SK-N-SH (cell line): ENCODE data around the gene ARHGAP21. TPM values are rescaled to one million over a fixed set of nuclear protein-coding genes. Genes with fewer than 3 reads are reported as not detected.

ENCODE experiments used
- CTCF ChIA-PET: fragments of 300-600, 350-600 bp; formaldehyde crosslinking; extraction: SDS; loops from one replicate; lab custom pipeline; 2021; lab: Yijun Ruan, JAX
- POLR2A ChIA-PET: fragments of 350-600 bp; sonication (Branson Sonifier 250); formaldehyde crosslinking; extraction: SDS; loops from one replicate; lab custom pipeline; 2020; ENCODE audit warnings: antibody characterized with exemption, inconsistent platforms; lab: Yijun Ruan, JAX
- DNase-seq: peaks from one replicate; pipeline ENCODE4 v3.0.0; 2012
- H2AFZ ChIP-seq: fragments of 200-600 bp; sonication (generic); 2 replicates; pipeline ENCODE4 v1.8.1; 2016; ENCODE audit warnings: antibody characterized with exemption, mild to moderate bottlenecking, low read depth
- H3F3A ChIP-seq: fragments of 200-600 bp; sonication (generic); replicated peaks from 2 replicates; pipeline ENCODE3; 2016; ENCODE audit warnings: antibody characterized with exemption, mild to moderate bottlenecking; ENCODE audit not compliant: insufficient read depth
- H3K27ac ChIP-seq, 2 experiments: fragments of 200-500 bp in 1 of 2; fragments of 200-600 bp in 1 of 2; sonication (Bioruptor generic) in 1 of 2; sonication (generic), shearing (Covaris generic) in 1 of 2; 2 replicates each; pipeline versions ENCODE4 v1.5.1 to v1.6.1; 2014 to 2016; ENCODE audit warnings: low read depth in 2 of 2, inconsistent platforms in 1 of 2, low read length in 1 of 2, mild to moderate bottlenecking in 1 of 2, mixed read lengths in 1 of 2
- H3K27me3 ChIP-seq: fragments of 200-600 bp; sonication (generic), shearing (Covaris generic); 2 replicates; pipeline ENCODE4 v1.6.1; 2016; ENCODE audit warnings: mixed run types; ENCODE audit not compliant: insufficient read depth
- H3K36me3 ChIP-seq, 2 experiments: fragments of 200-500 bp in 1 of 2; fragments of 200-600 bp in 1 of 2; sonication (Bioruptor generic) in 1 of 2; sonication (generic) in 1 of 2; replicated peaks in 1 of 2; 2 replicates each; pipeline versions ENCODE3 to v1.5.1; 2014 to 2016; ENCODE audit warnings: low read length in 1 of 2, mild to moderate bottlenecking in 1 of 2; ENCODE audit not compliant: insufficient read depth in 2 of 2, control insufficient read depth in 1 of 2
- H3K4me1 ChIP-seq, 2 experiments: fragments of 200-500 bp in 1 of 2; fragments of 200-600 bp in 1 of 2; sonication (Bioruptor generic) in 1 of 2; sonication (generic), shearing (Covaris generic) in 1 of 2; 2 replicates each; pipeline versions ENCODE4 v1.5.1 to v1.6.1; 2014 to 2016; ENCODE audit warnings: low read depth in 1 of 2, low read length in 1 of 2, mixed run types in 1 of 2; ENCODE audit not compliant: insufficient read depth in 2 of 2, control insufficient read depth in 1 of 2
- H3K4me2 ChIP-seq: fragments of 200-600 bp; sonication (generic), shearing (Covaris generic); 2 replicates; pipeline ENCODE4 v1.6.1; 2017; ENCODE audit warnings: mixed run types
- H3K4me3 ChIP-seq, 2 experiments: fragments of 200-500 bp in 1 of 2; fragments of 200-600 bp in 1 of 2; sonication (Bioruptor generic) in 1 of 2; sonication (generic), shearing (Covaris generic) in 1 of 2; 2 replicates each; pipeline versions ENCODE4 v1.5.1 to v1.8.1; 2014 to 2016; ENCODE audit warnings: low read depth in 2 of 2, inconsistent platforms in 1 of 2, low read length in 1 of 2, mild to moderate bottlenecking in 1 of 2, mixed read lengths in 1 of 2, moderate library complexity in 1 of 2
- H3K79me2 ChIP-seq: fragments of 200-600 bp; sonication (generic); 2 replicates; pipeline ENCODE4 v1.8.1; 2017; ENCODE audit warnings: mild to moderate bottlenecking; ENCODE audit not compliant: insufficient read depth
- H3K9ac ChIP-seq: fragments of 200-600 bp; sonication (generic); 2 replicates; pipeline ENCODE4 v1.6.1; 2017; ENCODE audit warnings: mixed run types
- H3K9me2 ChIP-seq: fragments of 200-600 bp; sonication (generic); 2 replicates; pipeline ENCODE4 v1.6.1; 2017; ENCODE audit warnings: mixed run types
- H3K9me3 ChIP-seq: fragments of 200-600 bp; sonication (generic); 2 replicates; pipeline ENCODE4 v1.6.1; 2017; ENCODE audit warnings: mixed run types, mild to moderate bottlenecking, moderate library complexity
- H4K20me1 ChIP-seq: fragments of 200-600 bp; sonication (generic); 2 replicates; pipeline ENCODE4 v1.6.1; 2017; ENCODE audit warnings: mild to moderate bottlenecking, mixed run types; ENCODE audit not compliant: insufficient read depth
- CHD2 ChIP-seq: fragments of 150-350 bp; IDR thresholded peaks from 2 replicates; pipeline ENCODE4 v1.6.1; 2018; ENCODE audit warnings: low read length; ENCODE audit not compliant: partially characterized antibody
- CTCF ChIP-seq: fragments of 200-600 bp; sonication (generic); IDR thresholded peaks from 2 replicates; pipeline ENCODE4 v1.6.1; 2017; ENCODE audit warnings: antibody characterized with exemption, mild to moderate bottlenecking, moderate library complexity
- ELF1 ChIP-seq: IDR thresholded peaks from 2 replicates; pipeline ENCODE4 v1.4.0; 2012
- EZH2phosphoT487 ChIP-seq: fragments of 200-600 bp; sonication (generic); IDR thresholded peaks from 2 replicates; pipeline ENCODE4 v1.6.1; 2017; ENCODE audit warnings: low read depth, mixed run types, mild to moderate bottlenecking, antibody characterized with exemption, moderate library complexity, borderline replicate concordance
- FOSL2 ChIP-seq: IDR thresholded peaks from 2 replicates; pipeline ENCODE4 v1.4.0; 2012; ENCODE audit warnings: low read depth, mild to moderate bottlenecking, moderate library complexity, borderline replicate concordance
- FOXJ3 ChIP-seq: sonication (generic); formaldehyde crosslinking; IDR thresholded peaks from 2 replicates; pipeline ENCODE4 v1.5.1; 2020; ENCODE audit warnings: mild to moderate bottlenecking, missing genetic modification reagents
- GATA2 ChIP-seq: sonication (generic); formaldehyde crosslinking; IDR thresholded peaks from 2 replicates; pipeline ENCODE4 v1.5.0; 2020; ENCODE audit warnings: mild to moderate bottlenecking, missing genetic modification reagents
- JUND ChIP-seq: IDR thresholded peaks from 2 replicates; pipeline ENCODE4 v1.4.0; 2012
- MAX ChIP-seq: IDR thresholded peaks from 2 replicates; pipeline ENCODE4 v1.4.0; 2012; ENCODE audit warnings: low read depth
- MEF2A ChIP-seq: IDR thresholded peaks from 2 replicates; pipeline ENCODE4 v1.4.0; 2012; ENCODE audit warnings: low read depth, borderline replicate concordance
- NRF1 ChIP-seq: IDR thresholded peaks from 2 replicates; pipeline ENCODE4 v1.6.1; 2012; ENCODE audit warnings: low read depth, mild to moderate bottlenecking, low read length
- RAD21 ChIP-seq: IDR thresholded peaks from 2 replicates; pipeline ENCODE4 v1.6.1; 2012; ENCODE audit warnings: mild to moderate bottlenecking, low read length
- RCOR1 ChIP-seq: fragments of 150-350 bp; IDR thresholded peaks from 2 replicates; pipeline ENCODE4 v1.6.1; 2017; ENCODE audit warnings: antibody characterized with exemption, low read length
- REST ChIP-seq: IDR thresholded peaks from 2 replicates; pipeline ENCODE4 v1.6.1; 2012; ENCODE audit warnings: mild to moderate bottlenecking, low read depth, low read length, moderate library complexity
- RFX5 ChIP-seq: IDR thresholded peaks from 2 replicates; pipeline ENCODE4 v1.6.1; 2012; ENCODE audit warnings: mild to moderate bottlenecking, improper control_type of control experiment, low read length
- SIN3A ChIP-seq: IDR thresholded peaks from 2 replicates; pipeline ENCODE4 v1.6.1; 2012; ENCODE audit warnings: low read depth, mild to moderate bottlenecking, low read length, moderate library complexity, borderline replicate concordance
- SMC3 ChIP-seq: IDR thresholded peaks from 2 replicates; pipeline ENCODE4 v1.6.1; 2012; ENCODE audit warnings: low read depth, low read length, improper control_type of control experiment
- TAF1 ChIP-seq: IDR thresholded peaks from 2 replicates; pipeline ENCODE4 v1.6.1; 2012; ENCODE audit warnings: low read depth, mild to moderate bottlenecking, low read length, moderate library complexity, borderline replicate concordance
- TCF12 ChIP-seq: IDR thresholded peaks from 2 replicates; pipeline ENCODE4 v1.4.0; 2012
- TEAD4 ChIP-seq: IDR thresholded peaks from 2 replicates; pipeline ENCODE4 v1.4.0; 2012; ENCODE audit warnings: mild to moderate bottlenecking, borderline replicate concordance; ENCODE audit not compliant: insufficient read depth
- USF2 ChIP-seq: fragments of 150-350 bp; IDR thresholded peaks from 2 replicates; pipeline ENCODE4 v1.6.1; 2017; ENCODE audit warnings: antibody characterized with exemption, low read length, low read depth, borderline replicate concordance
- whole genome bisulfite sequencing: methylation state at CpG from one replicate; pipeline ENCODE4 v1.1.6; 2017; ENCODE audit warnings: low lambda C conversion rate; 5-methylcytosine and 5-hydroxymethylcytosine counted together
- polyA plus RNA-seq, 3 experiments: library from polyadenylated mRNA; depleted of rRNA; stranded (reverse); fragments of >200 nt; gene quantifications; 2 replicates each; pipeline ENCODE4 v1.2.3, GENCODE V29; 2012

The ARHGAP21 gene
- polyA plus RNA-seq, 1 of the 3 experiments (the other 2 are of a cell fraction) = 27.8 TPM

GRCh38 chr10:24642921-24643678, 80.6 kb downstream of the ARHGAP21 start:
- ChIA-PET POLR2A (no interaction called here), CTCF (interaction anchor here (0.6 to 3.0 kb wide), 34 partner anchors 9 to 462 kb away, joined by 3 to 32 read pairs (median 4); partner anchors contain the start of genes ENKUR, PRTFDC1 and THNSL1)
- no peak overlapping the region for H3K9ac ChIP-seq
- peak; percentile 60 for DNase-seq
- no peaks in the 10 kb centered on the region for H3K9me3 ChIP-seq
- H3F3A ChIP-seq = no peaks in the 10 kb centered on the region
- peaks cover 0 to 4% of the 10 kb centered on the region in 2 experiments; a peak in 2 of 4 replicates for H3K4me1 ChIP-seq
- H2AFZ ChIP-seq = no peak overlapping the region
- no peak overlapping the region for H3K4me3 ChIP-seq
- TF ChIP-seq MEF2A (no peak), JUND (peak; percentile 48), NRF1 (no peak), RCOR1 (no peak), SIN3A (no peak), GATA2 (CRISPR knock-in tag) (no peak), CHD2 (no peak), TAF1 (no peak), TEAD4 (no peak), TCF12 (0 out of 2 replicates have a peak, but pooled peaks have one; percentile 11), FOSL2 (peak; percentile 41; the same call in 1 of the 2 replicates), RFX5 (no peak), ELF1 (no peak), RAD21 (peak; percentile 94), EZH2phosphoT487 (no peak), CTCF (peak; percentile 85), SMC3 (peak; percentile 91)
- 42% methylated on average over 6 of the region's 6 CpGs for WGBS
- H3K36me3 ChIP-seq = peaks cover 0 to 8% of the 10 kb centered on the region in 2 experiments
- H3K27me3 ChIP-seq = no peaks in the 10 kb centered on the region
- H4K20me1 ChIP-seq = no peaks in the 10 kb centered on the region
- peak overlapping the region; percentile 18 for H3K4me2 ChIP-seq
- no peaks in the 10 kb centered on the region for H3K9me2 ChIP-seq
- peak overlapping the region in 1 of 2 experiments; percentile 27; a peak in 1 of 4 replicates for H3K27ac ChIP-seq
- H3K79me2 ChIP-seq = peaks cover 45% of the 10 kb centered on the region

GRCh38 chr10:24639124-24639523, 84.6 kb downstream of the ARHGAP21 start:
- H2AFZ ChIP-seq = no peak overlapping the region
- no peak for DNase-seq
- H3K27me3 ChIP-seq = no peaks in the 10 kb centered on the region
- no peak overlapping the region for H3K27ac ChIP-seq
- H3K4me2 ChIP-seq = no peak overlapping the region
- WGBS = 96% methylated on average over 1 of the region's 1 CpG
- H3K9ac ChIP-seq = no peak overlapping the region
- H3K9me2 ChIP-seq = no peaks in the 10 kb centered on the region
- H4K20me1 ChIP-seq = no peaks in the 10 kb centered on the region
- ChIA-PET POLR2A (no interaction called here), CTCF (interaction anchor here (0.8 kb wide), 1 partner anchor 474 kb away, joined by 3 read pairs; no protein-coding TSS in a partner anchor)
- peaks cover 66% of the 10 kb centered on the region for H3K79me2 ChIP-seq
- H3K36me3 ChIP-seq = peaks cover 0 to 18% of the 10 kb centered on the region in 2 experiments
- peaks cover 0 to 7% of the 10 kb centered on the region in 2 experiments; a peak in 2 of 4 replicates for H3K4me1 ChIP-seq
- H3F3A ChIP-seq = no peaks in the 10 kb centered on the region
- no peak overlapping the region for H3K4me3 ChIP-seq
- no peaks in the 10 kb centered on the region for H3K9me3 ChIP-seq
- TF ChIP-seq MAX (no peak), REST (no peak), USF2 (no peak), FOXJ3 (CRISPR knock-in tag) (no peak), EZH2phosphoT487 (no peak)
